ENCODE data around the gene C14orf180. TPM values are rescaled to one million over a fixed set of nuclear protein-coding genes. Genes with fewer than 3 reads are reported as not detected.
A peak's percentile ranks its signal among the peaks of the same experiment; 100 is the strongest.

Gene C14orf180
- total and polyA plus RNA-seq, 3 experiments from 2014 or later, result not detected

- Mint-ChIP-seq H3K36me3 (no peaks in the 10 kb centered on the region), H3K9me3 (no peaks in the 10 kb centered on the region), H3K27ac (peak overlapping the region in 1 of 8 donors; percentile 35), H3K4me3 (no peak overlapping the region), H3K4me1 (no peaks in the 10 kb centered on the region), H3K27me3 (peaks cover 20 to 55% of the 10 kb centered on the region in 2 donors)
- Histone ChIP-seq H3K36me3 (ENCODE audit: insufficient read depth, low read length) (no peaks in the 10 kb centered on the region), H3K9me3 (ENCODE audit: low read length) (no peaks in the 10 kb centered on the region), H3K4me3 (ENCODE audit: low read length) (no peak overlapping the region), H3K4me1 (ENCODE audit: insufficient read depth, low read length) (no peaks in the 10 kb centered on the region), H3K27me3 (ENCODE audit: insufficient read depth, low read length, poor library complexity, severe bottlenecking) (no peaks in the 10 kb centered on the region), H3K27ac (ENCODE audit: low read depth, low read length) (no peak overlapping the region)
- CTCF ChIA-PET, result no interaction called here
- DNase-seq, result no peak
- POLR2A ChIA-PET, result no interaction called here
Observed at GRCh38 chr14:104542871-104543830, 36.4 kb upstream of the C14orf180 start.

- Mint-ChIP-seq H3K36me3 (no peaks in the 10 kb centered on the region), H3K4me1 (no peaks in the 10 kb centered on the region), H3K27ac (peak overlapping the region in 2 of 8 donors; percentile 0 to 13), H3K27me3 (peaks cover 21 to 55% of the 10 kb centered on the region in 2 donors), H3K9me3 (no peaks in the 10 kb centered on the region), H3K4me3 (no peak overlapping the region)
- no peak overlapping the region for H3K27ac ChIP-seq (ENCODE audit: low read depth, low read length)
- no peaks in the 10 kb centered on the region for H3K27me3 ChIP-seq (ENCODE audit: insufficient read depth, low read length, poor library complexity, severe bottlenecking)
- DNase-seq, result no peak
- ChIA-PET CTCF (no interaction called here), POLR2A (no interaction called here)
- no peaks in the 10 kb centered on the region for H3K36me3 ChIP-seq (ENCODE audit: insufficient read depth, low read length)
- H3K9me3 ChIP-seq (ENCODE audit: low read length), result no peaks in the 10 kb centered on the region
- H3K4me1 ChIP-seq (ENCODE audit: insufficient read depth, low read length), result no peaks in the 10 kb centered on the region
- H3K4me3 ChIP-seq (ENCODE audit: low read length), result no peak overlapping the region
Observed at GRCh38 chr14:104544362-104544961, 35.1 kb upstream of the C14orf180 start.

GRCh38 chr14:104545151-104545941, 34.2 kb upstream of the C14orf180 start:
- H3K27me3 Mint-ChIP-seq, result peaks cover 24 to 57% of the 10 kb centered on the region in 2 donors
- POLR2A ChIA-PET, result no interaction called here
- H3K27ac ChIP-seq (ENCODE audit: low read depth, low read length), result no peak overlapping the region
- no peaks in the 10 kb centered on the region for H3K4me1 ChIP-seq (ENCODE audit: insufficient read depth, low read length)
- no peaks in the 10 kb centered on the region for H3K9me3 Mint-ChIP-seq
- H3K4me1 Mint-ChIP-seq, result no peaks in the 10 kb centered on the region
- no peaks in the 10 kb centered on the region for H3K27me3 ChIP-seq (ENCODE audit: insufficient read depth, low read length, poor library complexity, severe bottlenecking)
- peak in 1 of 5 donors; percentile 26 for DNase-seq
- CTCF ChIA-PET, result no interaction called here
- H3K4me3 Mint-ChIP-seq, result no peak overlapping the region
- no peaks in the 10 kb centered on the region for H3K36me3 ChIP-seq (ENCODE audit: insufficient read depth, low read length)
- no peaks in the 10 kb centered on the region for H3K36me3 Mint-ChIP-seq
- no peak overlapping the region for H3K27ac Mint-ChIP-seq
- no peak overlapping the region for H3K4me3 ChIP-seq (ENCODE audit: low read length)
- no peaks in the 10 kb centered on the region for H3K9me3 ChIP-seq (ENCODE audit: low read length)

GRCh38 chr14:104545942-104546501, 33.5 kb upstream of the C14orf180 start:
- H3K9me3 ChIP-seq (ENCODE audit: low read length), result no peaks in the 10 kb centered on the region
- H3K4me3 Mint-ChIP-seq, result no peak overlapping the region
- DNase-seq, result peak in 1 of 5 donors; percentile 38
- H3K4me1 ChIP-seq (ENCODE audit: insufficient read depth, low read length), result no peaks in the 10 kb centered on the region
- H3K36me3 ChIP-seq (ENCODE audit: insufficient read depth, low read length), result no peaks in the 10 kb centered on the region
- no peaks in the 10 kb centered on the region for H3K4me1 Mint-ChIP-seq
- POLR2A ChIA-PET, result no interaction called here
- peaks cover 22 to 57% of the 10 kb centered on the region in 2 donors for H3K27me3 Mint-ChIP-seq
- no peak overlapping the region for H3K27ac Mint-ChIP-seq
- H3K27ac ChIP-seq (ENCODE audit: low read depth, low read length), result no peak overlapping the region
- CTCF ChIA-PET, result interaction anchor here (1.3 kb wide), 1 partner anchor 18 kb away, joined by 4 read pairs; no protein-coding TSS in a partner anchor
- H3K27me3 ChIP-seq (ENCODE audit: insufficient read depth, low read length, poor library complexity, severe bottlenecking), result no peaks in the 10 kb centered on the region
- no peaks in the 10 kb centered on the region for H3K9me3 Mint-ChIP-seq
- no peak overlapping the region for H3K4me3 ChIP-seq (ENCODE audit: low read length)
- no peaks in the 10 kb centered on the region for H3K36me3 Mint-ChIP-seq

GRCh38 chr14:104546591-104547309, 32.8 kb upstream of the C14orf180 start:
- H3K4me3 Mint-ChIP-seq, result no peak overlapping the region

GRCh38 chr14:104547310-104547997, 32.1 kb upstream of the C14orf180 start:
- POLR2A ChIA-PET, result no interaction called here
- no peak for DNase-seq
- H3K4me1 Mint-ChIP-seq, result no peaks in the 10 kb centered on the region
- no peaks in the 10 kb centered on the region for H3K9me3 Mint-ChIP-seq
- H3K27ac ChIP-seq (ENCODE audit: low read depth, low read length), result no peak overlapping the region
- no peak overlapping the region for H3K27ac Mint-ChIP-seq
- no peak overlapping the region for H3K4me3 Mint-ChIP-seq
- no peaks in the 10 kb centered on the region for H3K27me3 ChIP-seq (ENCODE audit: insufficient read depth, low read length, poor library complexity, severe bottlenecking)
- H3K4me3 ChIP-seq (ENCODE audit: low read length), result no peak overlapping the region
- peaks cover 20 to 48% of the 10 kb centered on the region in 2 donors for H3K27me3 Mint-ChIP-seq
- H3K36me3 ChIP-seq (ENCODE audit: insufficient read depth, low read length), result no peaks in the 10 kb centered on the region
- H3K4me1 ChIP-seq (ENCODE audit: insufficient read depth, low read length), result no peaks in the 10 kb centered on the region
- no peaks in the 10 kb centered on the region for H3K9me3 ChIP-seq (ENCODE audit: low read length)
- CTCF ChIA-PET, result interaction anchor here (1.3 kb wide), 1 partner anchor 17 kb away, joined by 4 read pairs; no protein-coding TSS in a partner anchor
- H3K36me3 Mint-ChIP-seq, result no peaks in the 10 kb centered on the region

More at GRCh38 chr14:104546591-104547309, 32.8 kb upstream of the C14orf180 start:
- no peaks in the 10 kb centered on the region for H3K4me1 Mint-ChIP-seq
- no peaks in the 10 kb centered on the region for H3K4me1 ChIP-seq (ENCODE audit: insufficient read depth, low read length)
- H3K4me3 ChIP-seq (ENCODE audit: low read length), result no peak overlapping the region
- no peaks in the 10 kb centered on the region for H3K9me3 ChIP-seq (ENCODE audit: low read length)
- H3K27me3 Mint-ChIP-seq, result peaks cover 22 to 52% of the 10 kb centered on the region in 2 donors
- POLR2A ChIA-PET, result no interaction called here
- H3K36me3 ChIP-seq (ENCODE audit: insufficient read depth, low read length), result no peaks in the 10 kb centered on the region
- H3K27ac Mint-ChIP-seq, result no peak overlapping the region
- CTCF ChIA-PET, result interaction anchor here (1.3 kb wide), 1 partner anchor 18 kb away, joined by 4 read pairs; no protein-coding TSS in a partner anchor
- H3K27ac ChIP-seq (ENCODE audit: low read depth, low read length), result no peak overlapping the region
- H3K27me3 ChIP-seq (ENCODE audit: insufficient read depth, low read length, poor library complexity, severe bottlenecking), result no peaks in the 10 kb centered on the region
- H3K9me3 Mint-ChIP-seq, result no peaks in the 10 kb centered on the region
- no peaks in the 10 kb centered on the region for H3K36me3 Mint-ChIP-seq
- no peak for DNase-seq

Measured in CD8-positive, alpha-beta memory T cell (primary cell).